Stimulated activated CD4-positive, alpha-beta T cell treated with anti-CD3 and anti-CD28 coated beads, Interleukin-1b, Interleukin-23, amount 100 ng/mL, for 4 hours (primary cell): ENCODE data around the gene KLF15.

Experiments used
- DNase-seq, 2 donors: peaks; one replicate each; pipeline ENCODE4 v3.0.0-alpha.2; 2020; ENCODE audit warnings: low read depth in 2 of 2

KLF15 gene

GRCh38 chr3:126306397-126306796, 50.8 kb downstream of the KLF15 start:
- no peak for DNase-seq

- DNase-seq, result no peak
Measured at GRCh38 chr3:126305427-126305826, 51.8 kb downstream of the KLF15 start.

GRCh38 chr3:126304704-126305103, 52.5 kb downstream of the KLF15 start:
- no peak for DNase-seq

- no peak for DNase-seq
Measured at GRCh38 chr3:126304291-126304690, 52.9 kb downstream of the KLF15 start.

GRCh38 chr3:126303272-126303671, 53.9 kb downstream of the KLF15 start:
- DNase-seq, result no peak

- no peak for DNase-seq
Measured at GRCh38 chr3:126300761-126301481, 56.3 kb downstream of the KLF15 start.

GRCh38 chr3:126300001-126300760, 57.0 kb downstream of the KLF15 start:
- no peak for DNase-seq

- no peak for DNase-seq
Measured at GRCh38 chr3:126295407-126295939, 61.7 kb downstream of the KLF15 start.

GRCh38 chr3:126294211-126294808, 62.9 kb downstream of the KLF15 start:
- no peak for DNase-seq

- no peak for DNase-seq
Measured at GRCh38 chr3:126293370-126294082, 63.7 kb downstream of the KLF15 start.
